GM23248 (cell line): Measurements from ENCODE around the gene DGKI. TPM values are rescaled to one million over a fixed set of nuclear protein-coding genes. Genes with fewer than 3 reads are reported as not detected.
A peak's percentile ranks its signal among the peaks of the same experiment; 100 is the strongest.

Experiments
- DNase-seq: peaks from one replicate; pipeline ENCODE4 v3.0.0-alpha.2; 2015
- H2AFZ ChIP-seq: fragments of 200-600 bp; sonication (generic); 2 replicates; pipeline ENCODE4 v1.6.1; 2016; ENCODE audit warnings: antibody characterized with exemption
- H3F3A ChIP-seq: fragments of 200-600 bp; sonication (generic); 2 replicates; pipeline ENCODE4 v1.6.1; 2016; ENCODE audit warnings: mild to moderate bottlenecking, antibody characterized with exemption, mixed run types; ENCODE audit not compliant: insufficient read depth
- H3K27ac ChIP-seq: fragments of 200-600 bp; sonication (generic); 2 replicates; pipeline ENCODE4 v1.5.1; 2016; ENCODE audit warnings: mild to moderate bottlenecking
- H3K27me3 ChIP-seq: fragments of 200-600 bp; sonication (generic); replicated peaks from 2 replicates; pipeline ENCODE4 v1.6.1; 2016; ENCODE audit warnings: mild to moderate bottlenecking; ENCODE audit not compliant: insufficient read depth
- H3K36me3 ChIP-seq: fragments of 200-600 bp; sonication (generic); 2 replicates; pipeline ENCODE4 v1.6.1; 2016; ENCODE audit warnings: low read depth, mild to moderate bottlenecking
- H3K4me1 ChIP-seq: fragments of 200-600 bp; sonication (generic); 2 replicates; pipeline ENCODE4 v1.6.1; 2016; ENCODE audit warnings: mild to moderate bottlenecking; ENCODE audit not compliant: insufficient read depth
- H3K4me2 ChIP-seq: fragments of 200-600 bp; sonication (generic); one replicate; pipeline ENCODE4 v1.6.1; 2016; ENCODE audit warnings: mild to moderate bottlenecking; ENCODE audit not compliant: unreplicated experiment
- H3K4me3 ChIP-seq: fragments of 200-600 bp; sonication (generic); 2 replicates; pipeline ENCODE4 v1.5.1; 2016; ENCODE audit warnings: mild to moderate bottlenecking
- H3K79me2 ChIP-seq: fragments of 200-600 bp; sonication (generic); 2 replicates; pipeline ENCODE4 v1.6.1; 2016; ENCODE audit warnings: mild to moderate bottlenecking; ENCODE audit not compliant: insufficient read depth
- H3K9ac ChIP-seq: fragments of 200-600 bp; sonication (generic); 2 replicates; pipeline ENCODE4 v1.6.1; 2016; ENCODE audit warnings: mild to moderate bottlenecking
- H3K9me2 ChIP-seq: fragments of 200-600 bp; sonication (generic); 2 replicates; pipeline ENCODE4 v1.6.1; 2016; ENCODE audit warnings: mixed run types, mild to moderate bottlenecking, moderate library complexity; ENCODE audit not compliant: insufficient read depth
- H3K9me3 ChIP-seq: fragments of 200-600 bp; sonication (generic); one replicate; pipeline ENCODE4 v1.6.1; 2017; ENCODE audit warnings: low read depth
- H4K20me1 ChIP-seq: fragments of 200-600 bp; sonication (generic); 2 replicates; pipeline ENCODE4 v1.6.0; 2016; ENCODE audit not compliant: insufficient read depth
- EZH2 ChIP-seq: fragments of 200-600 bp; sonication (generic); IDR thresholded peaks from 2 replicates; pipeline ENCODE4 v1.6.1; 2018; ENCODE audit warnings: antibody characterized with exemption, mild to moderate bottlenecking; ENCODE audit not compliant: insufficient read depth, poor library complexity, severe bottlenecking
- EZH2phosphoT487 ChIP-seq: fragments of 200-600 bp; sonication (generic); IDR thresholded peaks from 2 replicates; pipeline ENCODE4 v1.6.1; 2018; ENCODE audit warnings: antibody characterized with exemption, moderate library complexity, mild to moderate bottlenecking, low read depth; ENCODE audit not compliant: insufficient read depth
- WGBS, 2 experiments: methylation state at CpG; one replicate each; pipeline ENCODE4 v1.1.6; 2015 to 2017; ENCODE audit warnings: low lambda C conversion rate in 2 of 2, low coverage in 1 of 2; ENCODE audit errors: missing lambda C conversion rate in 2 of 2; 5-methylcytosine and 5-hydroxymethylcytosine counted together
- in situ Hi-C: fragments of 300-500 bp; cut with MboI; formaldehyde crosslinking; loops from 2 replicates; pipeline ENCODE4 v1.15.0; 2020
- polyA plus RNA-seq: library from polyadenylated mRNA; unstranded; fragments of >200 nt; fragmentation: Nextera tagmentation; extraction: Ambion mirVana; gene quantifications from 2 replicates; pipeline ENCODE4 v1.2.1, GENCODE V29; 2016
- total RNA-seq: library from RNA; depleted of rRNA; stranded (reverse); fragments of >200 nt; shearing (Covaris generic); gene quantifications from 2 replicates; pipeline ENCODE4 v1.2.3, GENCODE V29; 2014

DGKI gene
- total and polyA plus RNA-seq, 2 experiments from 2014 or later: 5.4 to 25.9 TPM

DNA sequence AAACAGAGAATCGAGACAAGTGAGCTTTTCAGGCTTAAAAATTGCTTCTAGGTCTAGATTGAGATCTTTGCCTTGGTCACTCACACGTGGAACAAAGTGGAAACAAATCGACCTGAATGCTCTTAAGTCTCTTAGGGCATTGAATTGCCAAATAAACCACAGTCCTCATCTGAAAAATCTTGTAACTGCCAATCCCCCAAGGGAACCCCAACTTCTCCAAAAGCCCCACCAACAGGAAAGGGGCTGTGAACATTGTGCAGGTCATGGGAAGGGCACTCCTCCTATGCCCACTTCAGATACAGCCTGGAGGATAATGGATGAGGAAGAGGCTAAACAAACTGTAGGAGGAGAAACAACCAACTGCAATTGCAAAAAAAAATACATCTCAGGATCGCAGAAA is 91.3 kb downstream of the DGKI start:
- Histone ChIP-seq H3F3A (peaks cover 33% of the 10 kb centered on the region), H3K4me2 (peak overlapping the region; percentile 37), H2AFZ (peak overlapping the region; percentile 51; the same call in 1 of the 2 replicates), H3K36me3 (no peaks in the 10 kb centered on the region), H3K9me2 (no peaks in the 10 kb centered on the region), H3K27ac (peak overlapping the region; percentile 79), H3K4me1 (peaks cover 42% of the 10 kb centered on the region), H3K79me2 (peaks cover 22% of the 10 kb centered on the region; the same call in 1 of the 2 replicates), H3K9me3 (no peaks in the 10 kb centered on the region), H4K20me1 (no peaks in the 10 kb centered on the region), H3K4me3 (0 out of 2 replicates have a peak overlapping the region, but pooled peaks have one; percentile 1), H3K9ac (peak overlapping the region; percentile 63), H3K27me3 (no peaks in the 10 kb centered on the region)
- in situ Hi-C loops: no loop called here
- DNase-seq: no peak
- TF ChIP-seq EZH2phosphoT487 (no peak), EZH2 (no peak)
- WGBS, 2 experiments: 78 to 83% methylated on average over 4 of the region's 4 CpGs

DNA sequence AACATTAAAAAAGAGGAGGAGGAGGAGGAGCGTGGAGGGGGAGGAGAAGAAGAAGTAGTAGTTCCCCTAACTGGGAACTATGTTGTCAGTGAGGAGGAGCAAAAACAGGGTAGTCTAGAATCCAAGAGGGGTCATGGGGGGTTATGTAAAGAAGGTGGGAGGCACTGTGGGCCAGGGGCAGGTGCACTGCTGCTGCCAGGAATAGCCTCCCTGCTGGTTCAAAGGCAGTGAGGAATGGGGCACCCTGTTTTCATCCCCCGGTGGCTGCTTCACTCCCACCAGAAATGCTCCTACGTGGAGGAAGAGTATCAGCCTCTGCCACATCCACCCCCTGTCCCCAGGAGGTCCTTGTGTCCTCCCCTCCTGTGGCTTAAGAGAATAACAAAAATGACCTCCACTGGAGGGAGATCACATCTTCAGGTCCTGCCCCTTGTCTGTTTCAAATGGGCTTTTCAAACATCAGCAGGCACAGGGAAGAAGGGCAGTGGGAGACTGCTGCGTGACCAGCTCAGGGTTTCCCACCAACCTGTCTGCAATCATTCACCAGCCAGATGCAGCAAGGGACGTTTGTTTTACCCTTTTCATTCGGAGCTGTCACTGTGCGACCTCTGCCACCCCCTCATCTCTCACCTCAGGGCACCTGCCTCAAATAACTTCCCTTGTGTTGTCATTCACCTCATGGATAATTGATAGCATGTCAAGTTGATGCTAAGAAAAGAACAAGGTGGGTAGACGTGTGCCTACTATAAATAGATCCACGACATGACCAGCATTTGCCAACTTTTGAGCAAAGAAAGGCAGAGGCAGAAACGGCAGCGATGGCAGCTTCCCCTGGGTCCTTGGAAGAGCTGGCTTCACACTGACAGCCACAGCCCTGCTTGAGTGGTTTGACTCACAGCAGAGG is 92.6 kb downstream of the DGKI start:
- no peak for TF ChIP-seq EZH2phosphoT487
- TF ChIP-seq EZH2: no peak
- no peaks in the 10 kb centered on the region for H3K27me3 ChIP-seq
- H3K4me3 ChIP-seq: no peak overlapping the region
- no peaks in the 10 kb centered on the region for H3K9me2 ChIP-seq
- H3K4me1 ChIP-seq: peaks cover 42% of the 10 kb centered on the region
- no peaks in the 10 kb centered on the region for H4K20me1 ChIP-seq
- H3F3A ChIP-seq: peaks cover 33% of the 10 kb centered on the region
- H3K4me2 ChIP-seq: peak overlapping the region; percentile 1
- no peaks in the 10 kb centered on the region for H3K9me3 ChIP-seq
- in situ Hi-C loops: no loop called here
- H3K36me3 ChIP-seq: no peaks in the 10 kb centered on the region
- 38 to 45% methylated on average over 11 of the region's 11 CpGs for WGBS, 2 experiments
- DNase-seq: peak; percentile 62
- H3K27ac ChIP-seq: peak overlapping the region; percentile 79
- peaks cover 22% of the 10 kb centered on the region; the same call in 1 of the 2 replicates for H3K79me2 ChIP-seq
- H2AFZ ChIP-seq: peak overlapping the region; percentile 34; the same call in 1 of the 2 replicates
- H3K9ac ChIP-seq: no peak overlapping the region

GRCh38 chr7:137753575-137753947 is 93.2 kb downstream of the DGKI start:
- no peak for DNase-seq
- H3K4me2 ChIP-seq: no peak overlapping the region
- WGBS, 2 experiments: 45 to 55% methylated on average over 3 of the region's 3 CpGs

DNA sequence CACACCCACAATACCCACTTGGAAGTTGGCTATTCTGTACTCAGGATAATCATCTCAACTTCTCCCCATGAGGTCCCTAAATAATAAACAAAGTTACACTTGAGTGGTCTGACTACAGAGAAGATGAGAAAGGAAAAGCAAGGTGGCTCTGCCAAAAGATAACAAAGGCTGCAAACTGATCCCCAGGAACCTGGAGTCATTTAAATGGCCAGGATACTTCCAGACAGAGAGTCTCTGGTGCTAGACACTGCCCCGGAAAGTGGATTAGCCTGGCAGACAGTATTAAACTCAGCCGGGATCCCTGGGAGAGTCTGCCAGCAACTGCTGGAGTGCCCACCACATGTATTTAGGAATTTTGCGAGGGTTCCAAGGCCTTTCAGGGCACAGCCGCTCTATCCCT is 93.7 kb downstream of the DGKI start:
- H3K27ac ChIP-seq: no peak overlapping the region
- H3F3A ChIP-seq: peaks cover 30% of the 10 kb centered on the region
- H3K79me2 ChIP-seq: peaks cover 22% of the 10 kb centered on the region; the same call in 1 of the 2 replicates
- WGBS, 2 experiments: 27 to 38% methylated on average over 4 of the region's 4 CpGs
- DNase-seq: no peak
- no peak for TF ChIP-seq EZH2
- no peak for TF ChIP-seq EZH2phosphoT487
- peak overlapping the region; percentile 20; the same call in 1 of the 2 replicates for H2AFZ ChIP-seq
- no peaks in the 10 kb centered on the region for H3K27me3 ChIP-seq
- no peak overlapping the region for H3K9ac ChIP-seq
- no peak overlapping the region for H3K4me3 ChIP-seq
- H3K36me3 ChIP-seq: no peaks in the 10 kb centered on the region
- no peaks in the 10 kb centered on the region for H4K20me1 ChIP-seq
- in situ Hi-C loops: no loop called here
- H3K4me2 ChIP-seq: no peak overlapping the region
- H3K4me1 ChIP-seq: peaks cover 44% of the 10 kb centered on the region
- no peaks in the 10 kb centered on the region for H3K9me3 ChIP-seq
- H3K9me2 ChIP-seq: no peaks in the 10 kb centered on the region

More at GRCh38 chr7:137753575-137753947, 93.2 kb downstream of the DGKI start:
- in situ Hi-C loops: no loop called here
- Histone ChIP-seq H2AFZ (peak overlapping the region; percentile 20; the same call in 1 of the 2 replicates), H3K4me3 (no peak overlapping the region), H3K4me1 (peaks cover 42% of the 10 kb centered on the region), H3F3A (peaks cover 33% of the 10 kb centered on the region), H4K20me1 (no peaks in the 10 kb centered on the region), H3K9me3 (no peaks in the 10 kb centered on the region), H3K27me3 (no peaks in the 10 kb centered on the region), H3K9ac (no peak overlapping the region), H3K79me2 (peaks cover 22% of the 10 kb centered on the region; the same call in 1 of the 2 replicates), H3K27ac (no peak overlapping the region), H3K36me3 (no peaks in the 10 kb centered on the region), H3K9me2 (no peaks in the 10 kb centered on the region)
- no peak for TF ChIP-seq EZH2
- TF ChIP-seq EZH2phosphoT487: no peak
